Stimulated activated CD4-positive, alpha-beta T cell treated with anti-CD3 and anti-CD28 coated beads, TNF-alpha, amount 100 ng/mL, for 24 hours (primary cell): ENCODE data around the gene FICD.

Experiments
- DNase-seq, 3 experiments: peaks; one replicate each; pipeline ENCODE4 v3.0.0-alpha.2; 2020; ENCODE audit warnings: low read depth in 3 of 3

FICD gene

GRCh38 chr12:108502922-108503321, 12.2 kb upstream of the FICD start:
- no peak for DNase-seq

- no peak for DNase-seq
Observed at GRCh38 chr12:108505129-108505528, 9.9 kb upstream of the FICD start.

- no peak for DNase-seq
Observed at GRCh38 chr12:108507971-108508642, 7.0 kb upstream of the FICD start.

GRCh38 chr12:108509806-108510205, 5.3 kb upstream of the FICD start:
- DNase-seq = no peak

- DNase-seq = no peak
Observed at GRCh38 chr12:108510836-108511235, 4.2 kb upstream of the FICD start.

GRCh38 chr12:108511633-108512540, 3.2 kb upstream of the FICD start:
- DNase-seq = peak; percentile 48 to 71 (median 62)

- no peak for DNase-seq
Observed at GRCh38 chr12:108514468-108514972, 557 bp upstream of the FICD start.

GRCh38 chr12:108515916-108516315, 839 bp downstream of the FICD start:
- DNase-seq = no peak

GRCh38 chr12:108516511-108517275, 1.6 kb downstream of the FICD start:
- no peak for DNase-seq

GRCh38 chr12:108517288-108518100, 2.4 kb downstream of the FICD start:
- no peak for DNase-seq

GRCh38 chr12:108518101-108518715, 3.1 kb downstream of the FICD start:
- no peak for DNase-seq

GRCh38 chr12:108518716-108519496, 3.8 kb downstream of the FICD start:
- DNase-seq = no peak

- DNase-seq = no peak
Observed at GRCh38 chr12:108519558-108519957, 4.5 kb downstream of the FICD start.

GRCh38 chr12:108523365-108523764, 8.3 kb downstream of the FICD start:
- no peak for DNase-seq

GRCh38 chr12:108525681-108526080, 10.6 kb downstream of the FICD start:
- no peak for DNase-seq

GRCh38 chr12:108526482-108527165, 11.5 kb downstream of the FICD start:
- DNase-seq = no peak

- DNase-seq = no peak
Observed at GRCh38 chr12:108527166-108527496, 12.1 kb downstream of the FICD start.

- no peak for DNase-seq
Observed at GRCh38 chr12:108530161-108530560, 15.1 kb downstream of the FICD start.
